ENCODE data around the gene PADI2. TPM values are rescaled to one million over a fixed set of nuclear protein-coding genes. Genes with fewer than 3 reads are reported as not detected.

Gene PADI2
- total and polyA plus RNA-seq, 2 experiments from 2014 or later = 1.7 to 4.3 TPM

DNA sequence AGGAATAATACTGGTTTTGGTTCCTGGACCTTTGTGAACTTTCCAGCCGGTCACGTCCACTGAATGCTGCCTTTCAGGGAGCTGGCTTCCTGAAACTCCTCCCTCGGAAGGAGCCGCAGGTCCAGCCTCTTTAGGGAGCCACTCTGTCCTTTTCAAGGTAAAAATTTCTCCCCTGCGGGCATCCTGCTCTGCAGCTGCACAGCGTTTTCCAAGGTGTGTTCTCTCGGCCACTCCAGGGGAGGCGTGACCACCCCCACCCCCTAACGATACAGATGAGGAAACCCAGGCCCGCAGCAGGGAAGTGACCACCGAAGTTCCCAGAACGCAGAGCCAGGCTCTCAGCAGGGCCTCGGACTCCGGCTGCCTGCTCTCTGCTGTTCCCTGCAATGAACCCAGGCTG, 21.5 kb downstream of the PADI2 start:
- H4K20me1 ChIP-seq (replicated peaks; ENCODE audit: insufficient read depth) = no peaks in the 10 kb centered on the region
- Mint-ChIP-seq H3K4me3 (no peak overlapping the region), H3K36me3 (ENCODE audit: low read depth) (no peaks in the 10 kb centered on the region), H3K27me3 (ENCODE audit: insufficient read depth, low read depth, poor library complexity) (peaks cover 4% of the 10 kb centered on the region), H3K27ac (no peak overlapping the region), H3K4me1 (peaks cover 15% of the 10 kb centered on the region), H3K9me3 (no peaks in the 10 kb centered on the region)
- TF ChIP-seq POLR2AphosphoS5 (IDR thresholded peaks at IDR 0.05; ENCODE audit: low read depth) (no peak), ZNF331 (CRISPR knock-in tag; IDR thresholded peaks at IDR 0.05; ENCODE audit: low read depth) (no peak), EZH2 (IDR thresholded peaks at IDR 0.05; ENCODE audit: low read depth, unreplicated experiment) (no peak), EZH2phosphoT487 (IDR thresholded peaks at IDR 0.05; ENCODE audit: unreplicated experiment) (no peak), ZNF114 (CRISPR knock-in tag; IDR thresholded peaks at IDR 0.05) (no peak), STAT1 (IDR thresholded peaks at IDR 0.05; ENCODE audit: unreplicated experiment) (no peak), JUNB (IDR thresholded peaks at IDR 0.05; ENCODE audit: unreplicated experiment) (no peak), NANOG (IDR thresholded peaks at IDR 0.05; ENCODE audit: borderline replicate concordance) (no peak), CREB1 (CRISPR knock-in tag; IDR thresholded peaks at IDR 0.05; ENCODE audit: low read depth) (no peak)
- TF ChIP-seq, protein P1, sequence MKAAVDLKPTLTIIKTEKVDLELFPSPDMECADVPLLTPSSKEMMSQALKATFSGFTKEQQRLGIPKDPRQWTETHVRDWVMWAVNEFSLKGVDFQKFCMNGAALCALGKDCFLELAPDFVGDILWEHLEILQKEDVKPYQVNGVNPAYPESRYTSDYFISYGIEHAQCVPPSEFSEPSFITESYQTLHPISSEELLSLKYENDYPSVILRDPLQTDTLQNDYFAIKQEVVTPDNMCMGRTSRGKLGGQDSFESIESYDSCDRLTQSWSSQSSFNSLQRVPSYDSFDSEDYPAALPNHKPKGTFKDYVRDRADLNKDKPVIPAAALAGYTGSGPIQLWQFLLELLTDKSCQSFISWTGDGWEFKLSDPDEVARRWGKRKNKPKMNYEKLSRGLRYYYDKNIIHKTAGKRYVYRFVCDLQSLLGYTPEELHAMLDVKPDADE (IDR thresholded peaks at IDR 0.05) = no peak
- TF ChIP-seq, protein P2, sequence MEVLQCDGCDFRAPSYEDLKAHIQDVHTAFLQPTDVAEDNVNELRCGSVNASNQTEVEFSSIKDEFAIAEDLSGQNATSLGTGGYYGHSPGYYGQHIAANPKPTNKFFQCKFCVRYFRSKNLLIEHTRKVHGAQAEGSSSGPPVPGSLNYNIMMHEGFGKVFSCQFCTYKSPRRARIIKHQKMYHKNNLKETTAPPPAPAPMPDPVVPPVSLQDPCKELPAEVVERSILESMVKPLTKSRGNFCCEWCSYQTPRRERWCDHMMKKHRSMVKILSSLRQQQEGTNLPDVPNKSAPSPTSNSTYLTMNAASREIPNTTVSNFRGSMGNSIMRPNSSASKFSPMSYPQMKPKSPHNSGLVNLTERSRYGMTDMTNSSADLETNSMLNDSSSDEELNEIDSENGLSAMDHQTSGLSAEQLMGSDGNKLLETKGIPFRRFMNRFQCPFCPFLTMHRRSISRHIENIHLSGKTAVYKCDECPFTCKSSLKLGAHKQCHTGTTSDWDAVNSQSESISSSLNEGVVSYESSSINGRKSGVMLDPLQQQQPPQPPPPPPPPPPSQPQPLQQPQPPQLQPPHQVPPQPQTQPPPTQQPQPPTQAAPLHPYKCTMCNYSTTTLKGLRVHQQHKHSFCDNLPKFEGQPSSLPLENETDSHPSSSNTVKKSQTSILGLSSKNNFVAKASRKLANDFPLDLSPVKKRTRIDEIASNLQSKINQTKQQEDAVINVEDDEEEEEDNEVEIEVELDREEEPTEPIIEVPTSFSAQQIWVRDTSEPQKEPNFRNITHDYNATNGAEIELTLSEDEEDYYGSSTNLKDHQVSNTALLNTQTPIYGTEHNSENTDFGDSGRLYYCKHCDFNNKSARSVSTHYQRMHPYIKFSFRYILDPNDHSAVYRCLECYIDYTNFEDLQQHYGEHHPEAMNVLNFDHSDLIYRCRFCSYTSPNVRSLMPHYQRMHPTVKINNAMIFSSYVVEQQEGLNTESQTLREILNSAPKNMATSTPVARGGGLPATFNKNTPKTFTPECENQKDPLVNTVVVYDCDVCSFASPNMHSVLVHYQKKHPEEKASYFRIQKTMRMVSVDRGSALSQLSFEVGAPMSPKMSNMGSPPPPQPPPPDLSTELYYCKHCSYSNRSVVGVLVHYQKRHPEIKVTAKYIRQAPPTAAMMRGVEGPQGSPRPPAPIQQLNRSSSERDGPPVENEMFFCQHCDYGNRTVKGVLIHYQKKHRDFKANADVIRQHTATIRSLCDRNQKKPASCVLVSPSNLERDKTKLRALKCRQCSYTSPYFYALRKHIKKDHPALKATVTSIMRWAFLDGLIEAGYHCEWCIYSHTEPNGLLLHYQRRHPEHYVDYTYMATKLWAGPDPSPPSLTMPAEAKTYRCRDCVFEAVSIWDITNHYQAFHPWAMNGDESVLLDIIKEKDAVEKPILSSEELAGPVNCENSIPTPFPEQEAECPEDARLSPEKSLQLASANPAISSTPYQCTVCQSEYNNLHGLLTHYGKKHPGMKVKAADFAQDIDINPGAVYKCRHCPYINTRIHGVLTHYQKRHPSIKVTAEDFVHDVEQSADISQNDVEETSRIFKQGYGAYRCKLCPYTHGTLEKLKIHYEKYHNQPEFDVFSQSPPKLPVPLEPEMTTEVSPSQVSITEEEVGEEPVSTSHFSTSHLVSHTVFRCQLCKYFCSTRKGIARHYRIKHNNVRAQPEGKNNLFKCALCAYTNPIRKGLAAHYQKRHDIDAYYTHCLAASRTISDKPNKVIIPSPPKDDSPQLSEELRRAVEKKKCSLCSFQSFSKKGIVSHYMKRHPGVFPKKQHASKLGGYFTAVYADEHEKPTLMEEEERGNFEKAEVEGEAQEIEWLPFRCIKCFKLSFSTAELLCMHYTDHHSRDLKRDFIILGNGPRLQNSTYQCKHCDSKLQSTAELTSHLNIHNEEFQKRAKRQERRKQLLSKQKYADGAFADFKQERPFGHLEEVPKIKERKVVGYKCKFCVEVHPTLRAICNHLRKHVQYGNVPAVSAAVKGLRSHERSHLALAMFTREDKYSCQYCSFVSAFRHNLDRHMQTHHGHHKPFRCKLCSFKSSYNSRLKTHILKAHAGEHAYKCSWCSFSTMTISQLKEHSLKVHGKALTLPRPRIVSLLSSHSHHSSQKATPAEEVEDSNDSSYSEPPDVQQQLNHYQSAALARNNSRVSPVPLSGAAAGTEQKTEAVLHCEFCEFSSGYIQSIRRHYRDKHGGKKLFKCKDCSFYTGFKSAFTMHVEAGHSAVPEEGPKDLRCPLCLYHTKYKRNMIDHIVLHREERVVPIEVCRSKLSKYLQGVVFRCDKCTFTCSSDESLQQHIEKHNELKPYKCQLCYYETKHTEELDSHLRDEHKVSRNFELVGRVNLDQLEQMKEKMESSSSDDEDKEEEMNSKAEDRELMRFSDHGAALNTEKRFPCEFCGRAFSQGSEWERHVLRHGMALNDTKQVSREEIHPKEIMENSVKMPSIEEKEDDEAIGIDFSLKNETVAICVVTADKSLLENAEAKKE (CRISPR knock-in tag; IDR thresholded peaks at IDR 0.05) = no peak
- TF ChIP-seq, protein P3, sequence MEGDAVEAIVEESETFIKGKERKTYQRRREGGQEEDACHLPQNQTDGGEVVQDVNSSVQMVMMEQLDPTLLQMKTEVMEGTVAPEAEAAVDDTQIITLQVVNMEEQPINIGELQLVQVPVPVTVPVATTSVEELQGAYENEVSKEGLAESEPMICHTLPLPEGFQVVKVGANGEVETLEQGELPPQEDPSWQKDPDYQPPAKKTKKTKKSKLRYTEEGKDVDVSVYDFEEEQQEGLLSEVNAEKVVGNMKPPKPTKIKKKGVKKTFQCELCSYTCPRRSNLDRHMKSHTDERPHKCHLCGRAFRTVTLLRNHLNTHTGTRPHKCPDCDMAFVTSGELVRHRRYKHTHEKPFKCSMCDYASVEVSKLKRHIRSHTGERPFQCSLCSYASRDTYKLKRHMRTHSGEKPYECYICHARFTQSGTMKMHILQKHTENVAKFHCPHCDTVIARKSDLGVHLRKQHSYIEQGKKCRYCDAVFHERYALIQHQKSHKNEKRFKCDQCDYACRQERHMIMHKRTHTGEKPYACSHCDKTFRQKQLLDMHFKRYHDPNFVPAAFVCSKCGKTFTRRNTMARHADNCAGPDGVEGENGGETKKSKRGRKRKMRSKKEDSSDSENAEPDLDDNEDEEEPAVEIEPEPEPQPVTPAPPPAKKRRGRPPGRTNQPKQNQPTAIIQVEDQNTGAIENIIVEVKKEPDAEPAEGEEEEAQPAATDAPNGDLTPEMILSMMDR (conservative IDR thresholded peaks at IDR 0.05; ENCODE audit: low read depth in 2 of 2) = no peak
- TF ChIP-seq, protein P4, sequence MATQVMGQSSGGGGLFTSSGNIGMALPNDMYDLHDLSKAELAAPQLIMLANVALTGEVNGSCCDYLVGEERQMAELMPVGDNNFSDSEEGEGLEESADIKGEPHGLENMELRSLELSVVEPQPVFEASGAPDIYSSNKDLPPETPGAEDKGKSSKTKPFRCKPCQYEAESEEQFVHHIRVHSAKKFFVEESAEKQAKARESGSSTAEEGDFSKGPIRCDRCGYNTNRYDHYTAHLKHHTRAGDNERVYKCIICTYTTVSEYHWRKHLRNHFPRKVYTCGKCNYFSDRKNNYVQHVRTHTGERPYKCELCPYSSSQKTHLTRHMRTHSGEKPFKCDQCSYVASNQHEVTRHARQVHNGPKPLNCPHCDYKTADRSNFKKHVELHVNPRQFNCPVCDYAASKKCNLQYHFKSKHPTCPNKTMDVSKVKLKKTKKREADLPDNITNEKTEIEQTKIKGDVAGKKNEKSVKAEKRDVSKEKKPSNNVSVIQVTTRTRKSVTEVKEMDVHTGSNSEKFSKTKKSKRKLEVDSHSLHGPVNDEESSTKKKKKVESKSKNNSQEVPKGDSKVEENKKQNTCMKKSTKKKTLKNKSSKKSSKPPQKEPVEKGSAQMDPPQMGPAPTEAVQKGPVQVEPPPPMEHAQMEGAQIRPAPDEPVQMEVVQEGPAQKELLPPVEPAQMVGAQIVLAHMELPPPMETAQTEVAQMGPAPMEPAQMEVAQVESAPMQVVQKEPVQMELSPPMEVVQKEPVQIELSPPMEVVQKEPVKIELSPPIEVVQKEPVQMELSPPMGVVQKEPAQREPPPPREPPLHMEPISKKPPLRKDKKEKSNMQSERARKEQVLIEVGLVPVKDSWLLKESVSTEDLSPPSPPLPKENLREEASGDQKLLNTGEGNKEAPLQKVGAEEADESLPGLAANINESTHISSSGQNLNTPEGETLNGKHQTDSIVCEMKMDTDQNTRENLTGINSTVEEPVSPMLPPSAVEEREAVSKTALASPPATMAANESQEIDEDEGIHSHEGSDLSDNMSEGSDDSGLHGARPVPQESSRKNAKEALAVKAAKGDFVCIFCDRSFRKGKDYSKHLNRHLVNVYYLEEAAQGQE (IDR thresholded peaks at IDR 0.05; ENCODE audit: unreplicated experiment) = no peak
- DNase-seq (ENCODE audit: low spot score) = no peak
- no peak overlapping the region for H3K27ac ChIP-seq (ENCODE audit: low read depth)
- no peaks in the 10 kb centered on the region for H3K4me1 ChIP-seq (ENCODE audit: insufficient read depth)
- no peaks in the 10 kb centered on the region for H3K9me2 ChIP-seq (ENCODE audit: insufficient read depth)
- no peaks in the 10 kb centered on the region for H3K27me3 ChIP-seq (ENCODE audit: insufficient read depth)
- H3F3A ChIP-seq (replicated peaks; ENCODE audit: low read depth) = no peaks in the 10 kb centered on the region
- no peaks in the 10 kb centered on the region for H3K79me2 ChIP-seq (replicated peaks; ENCODE audit: insufficient read depth)
- H3K4me2 ChIP-seq = no peak overlapping the region
- H2AFZ ChIP-seq = no peak overlapping the region; the same call in 1 of the 2 replicates
- no peaks in the 10 kb centered on the region; the same call in 1 of the 2 replicates for H3K36me3 ChIP-seq (ENCODE audit: insufficient read depth)
- no peak overlapping the region for H3K4me3 ChIP-seq
- peak; percentile 56 for ATAC-seq
